ENCODE data around the gene PAPOLB.

The PAPOLB gene

GRCh38 chr7:4841007-4841784, 20.6 kb downstream of the PAPOLB start:
- no peak for FAIRE-seq

- FAIRE-seq, result no peak
Observed at GRCh38 chr7:4840079-4840501, 21.7 kb downstream of the PAPOLB start.

- FAIRE-seq, result no peak
Observed at GRCh38 chr7:4838626-4839334, 23.1 kb downstream of the PAPOLB start.

GRCh38 chr7:4837803-4838625, 23.8 kb downstream of the PAPOLB start:
- FAIRE-seq, result no peak

GRCh38 chr7:4837041-4837802, 24.6 kb downstream of the PAPOLB start:
- FAIRE-seq, result no peak

GRCh38 chr7:4836206-4836661, 25.6 kb downstream of the PAPOLB start:
- no peak for FAIRE-seq

- no peak for FAIRE-seq
Observed at GRCh38 chr7:4835398-4836205, 26.2 kb downstream of the PAPOLB start.

GRCh38 chr7:4834601-4835397, 27.0 kb downstream of the PAPOLB start:
- FAIRE-seq, result no peak

GRCh38 chr7:4833691-4834600, 27.9 kb downstream of the PAPOLB start:
- FAIRE-seq, result no peak

GRCh38 chr7:4833176-4833575, 28.7 kb downstream of the PAPOLB start:
- FAIRE-seq, result no peak

- no peak for FAIRE-seq
Observed at GRCh38 chr7:4832711-4833110, 29.1 kb downstream of the PAPOLB start.

- FAIRE-seq, result no peak
Observed at GRCh38 chr7:4831723-4832495, 29.9 kb downstream of the PAPOLB start.

GRCh38 chr7:4830176-4830575, 31.7 kb downstream of the PAPOLB start:
- no peak for FAIRE-seq

GRCh38 chr7:4828720-4829383, 33.0 kb downstream of the PAPOLB start:
- FAIRE-seq, result no peak

- FAIRE-seq, result no peak
Observed at GRCh38 chr7:4825081-4825480, 36.7 kb downstream of the PAPOLB start.

- no peak for FAIRE-seq
Observed at GRCh38 chr7:4824120-4824775, 37.6 kb downstream of the PAPOLB start.

- FAIRE-seq, result no peak
Observed at GRCh38 chr7:4823441-4824119, 38.2 kb downstream of the PAPOLB start.

Measured in endometrium (tissue), 2 donors.